Erythroblast (primary cell): ENCODE measurements around the gene SCYL1.

ENCODE experiments used
- GATA1 ChIP-seq: IDR thresholded peaks from 2 replicates; pipeline ENCODE4 v1.6.1; 2011; ENCODE audit warnings: low read depth, mild to moderate bottlenecking, control low read depth, low read length, moderate library complexity
- POLR2A ChIP-seq: IDR thresholded peaks from 2 replicates; pipeline ENCODE4 v1.6.1; 2011; ENCODE audit warnings: mild to moderate bottlenecking, low read length

DNA sequence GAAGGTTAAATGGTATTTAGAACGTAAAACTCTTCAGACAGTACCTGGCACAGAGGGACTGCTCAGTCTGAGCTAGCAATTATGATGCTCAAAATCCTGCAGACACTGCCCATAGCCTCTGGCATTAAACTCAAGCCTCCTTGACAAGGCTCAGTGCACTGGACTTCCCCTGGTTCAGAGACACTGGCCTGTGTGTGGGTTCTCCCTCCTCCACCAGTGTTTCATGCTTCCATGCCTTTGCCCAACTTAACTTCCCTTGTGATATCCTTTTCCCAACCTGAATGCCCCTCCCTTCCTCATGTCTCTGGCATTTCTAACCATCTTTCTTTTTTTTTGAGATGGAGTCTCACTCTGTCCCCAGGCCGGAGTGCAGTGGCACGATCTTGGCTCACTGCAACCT, 24.2 kb downstream of the SCYL1 start:
- TF ChIP-seq POLR2A, result no peak
- no peak for TF ChIP-seq GATA1
